HCT116 (cell line): ENCODE measurements around the gene GANC. TPM values are rescaled to one million over a fixed set of nuclear protein-coding genes. Genes with fewer than 3 reads are reported as not detected.

Source experiments
- ATAC-seq: fragments of 200-7000 bp; cut with Tn5 transposase; 2 replicates; pipeline ENCODE4 v1.9.1; 2020; ENCODE audit warnings: mild to moderate bottlenecking, moderate library complexity
- BruUV-seq: library from RNA; stranded (reverse); fragments of 400-500 nt; replicated peaks from 2 replicates; lab custom pipeline; 2021; lab: Mats Ljungman, UMichigan
- CTCF ChIA-PET: fragments of 300-600 bp; sonication (Branson Sonifier 250); formaldehyde crosslinking; loops from one replicate; lab custom pipeline; 2021; ENCODE audit warnings: antibody characterized with exemption; lab: Charles Lee
- POLR2A ChIA-PET: fragments of 300-600, 350-600 bp; sonication (Branson Sonifier 250); formaldehyde crosslinking; loops from one replicate; lab custom pipeline; 2021; ENCODE audit warnings: antibody characterized with exemption; lab: Charles Lee
- RAD21 ChIA-PET, 2 experiments: fragments of 300-600 bp; sonication (Branson Sonifier 250); formaldehyde crosslinking; loops; one replicate each; lab custom pipeline; 2023; ENCODE audit warnings: low total read pairs in 2 of 2; ENCODE audit not compliant: uncharacterized antibody in 2 of 2, unreplicated experiment in 2 of 2, low non-redundant PET in 1 of 2; lab: Charles Lee
- DNase-seq: peaks from one replicate; pipeline ENCODE4 v3.0.0-alpha.2; 2010; ENCODE audit warnings: low read depth, low spot score
- H2AFZ ChIP-seq: fragments of 200-600 bp; shearing (Covaris generic), sonication (generic); 2 replicates; pipeline ENCODE4 v1.6.1; 2017; ENCODE audit warnings: low read depth, mixed run types, mixed read lengths, antibody characterized with exemption, low read length; ENCODE audit not compliant: poor library complexity, severe bottlenecking
- H3K27ac ChIP-seq: 2 replicates; pipeline ENCODE4 v1.5.1; 2012; ENCODE audit warnings: low read depth, low read length
- H3K27me3 ChIP-seq: fragments of 200-600 bp; sonication (generic); 2 replicates; pipeline ENCODE4 v1.6.1; 2016; ENCODE audit warnings: mixed run types, low read length, mixed read lengths; ENCODE audit not compliant: insufficient read depth
- H3K36me3 ChIP-seq, 2 experiments: fragments of 200-500 bp in 1 of 2; fragments of 200-600 bp in 1 of 2; sonication (Bioruptor generic) in 1 of 2; sonication (generic) in 1 of 2; 2 replicates each; pipeline versions ENCODE4 v1.5.1 to v1.6.1; 2014 to 2016; ENCODE audit warnings: low read length in 2 of 2, inconsistent platforms in 1 of 2, mixed read lengths in 1 of 2, mixed run types in 1 of 2; ENCODE audit not compliant: insufficient read depth in 2 of 2, control insufficient read depth in 1 of 2
- H3K4me1 ChIP-seq, 2 experiments: fragments of 200-600 bp in 1 of 2; sonication (generic) in 1 of 2; 2 replicates each; pipeline versions ENCODE4 v1.5.1 to v1.6.1; 2012 to 2017; ENCODE audit warnings: low read length in 2 of 2, inconsistent platforms in 1 of 2, mild to moderate bottlenecking in 1 of 2, mixed read lengths in 1 of 2, mixed run types in 1 of 2, moderate library complexity in 1 of 2; ENCODE audit not compliant: insufficient read depth in 2 of 2, control insufficient read depth in 1 of 2
- H3K4me2 ChIP-seq: fragments of 200-600 bp; sonication (generic); 2 replicates; pipeline ENCODE4 v1.6.1; 2017; ENCODE audit warnings: mixed run types, low read length, mixed read lengths
- H3K4me3 ChIP-seq, 2 experiments: fragments of 200-600 bp in 1 of 2; sonication (generic) in 1 of 2; replicated peaks in 1 of 2; 2 replicates each; pipeline ENCODE4 v1.5.1; 2011 to 2016; ENCODE audit warnings: low read length in 2 of 2, control low read depth in 1 of 2, low read depth in 1 of 2, mild to moderate bottlenecking in 1 of 2, mixed read lengths in 1 of 2, mixed run types in 1 of 2
- H3K79me2 ChIP-seq: fragments of 200-600 bp; sonication (generic); 2 replicates; pipeline ENCODE4 v1.6.1; 2017; ENCODE audit warnings: mild to moderate bottlenecking, mixed run types, low read length, moderate library complexity, mixed read lengths; ENCODE audit not compliant: insufficient read depth
- H3K9ac ChIP-seq: fragments of 200-600 bp; sonication (generic); 2 replicates; pipeline ENCODE4 v1.6.1; 2016; ENCODE audit warnings: low read length, mixed read lengths
- H3K9me2 ChIP-seq: fragments of 200-600 bp; sonication (generic), shearing (Covaris generic); 2 replicates; pipeline ENCODE4 v1.6.1; 2017; ENCODE audit warnings: mixed run types, mild to moderate bottlenecking, moderate library complexity; ENCODE audit not compliant: insufficient read depth
- H3K9me3 ChIP-seq, 2 experiments: fragments of 200-500 bp in 1 of 2; fragments of 200-600 bp in 1 of 2; sonication (Bioruptor generic) in 1 of 2; sonication (generic) in 1 of 2; 2 replicates each; pipeline ENCODE4 v1.6.1; 2014 to 2017; ENCODE audit warnings: low read length in 2 of 2, mixed read lengths in 2 of 2, inconsistent platforms in 1 of 2, low read depth in 1 of 2, mild to moderate bottlenecking in 1 of 2, mixed run types in 1 of 2, moderate library complexity in 1 of 2; ENCODE audit not compliant: control insufficient read depth in 1 of 2, insufficient read depth in 1 of 2
- H4K20me1 ChIP-seq: fragments of 200-600 bp; sonication (generic), shearing (Covaris generic); 2 replicates; pipeline ENCODE4 v1.6.1; 2017; ENCODE audit warnings: mixed run types, mild to moderate bottlenecking, moderate library complexity; ENCODE audit not compliant: insufficient read depth
- ATF3 ChIP-seq: IDR thresholded peaks from 2 replicates; pipeline ENCODE4 v1.6.1; 2012
- CTCF ChIP-seq, 3 experiments: fragments of 200-600 bp in 1 of 3; sonication (generic) in 1 of 3; IDR thresholded peaks in 2 of 3; conservative IDR thresholded peaks in 1 of 3; 2 replicates each; pipeline ENCODE4 v1.5.1; 2012 to 2017; ENCODE audit warnings: low read depth in 2 of 3, low read length in 2 of 3, antibody characterized with exemption in 1 of 3, borderline replicate concordance in 1 of 3, control low read depth in 1 of 3, mild to moderate bottlenecking in 1 of 3, mixed read lengths in 1 of 3, mixed run types in 1 of 3, moderate library complexity in 1 of 3; ENCODE audit not compliant: insufficient read depth in 1 of 3
- EZH2 ChIP-seq: fragments of 200-600 bp; sonication (generic); IDR thresholded peaks from 2 replicates; pipeline ENCODE4 v1.6.1; 2017; ENCODE audit warnings: antibody characterized with exemption, mixed run types
- EZH2phosphoT487 ChIP-seq: fragments of 200-600 bp; IDR thresholded peaks from 2 replicates; pipeline ENCODE4 v1.6.1; 2018; ENCODE audit warnings: antibody characterized with exemption, borderline replicate concordance
- FOSL1 ChIP-seq: IDR thresholded peaks from 2 replicates; pipeline ENCODE4 v1.6.1; 2012; ENCODE audit warnings: low read depth
- JUND ChIP-seq: IDR thresholded peaks from 2 replicates; pipeline ENCODE4 v1.6.1; 2012
- MAX ChIP-seq: IDR thresholded peaks from 2 replicates; pipeline ENCODE4 v1.6.1; 2012
- POLR2A ChIP-seq: IDR thresholded peaks from 2 replicates; pipeline ENCODE4 v1.7.0; 2011; ENCODE audit warnings: borderline replicate concordance; ENCODE audit not compliant: insufficient read depth, insufficient read length; ENCODE audit errors: extremely low read depth
- REST ChIP-seq: IDR thresholded peaks from 2 replicates; pipeline ENCODE4 v1.6.1; 2012; ENCODE audit warnings: low read depth
- SP1 ChIP-seq: IDR thresholded peaks from 2 replicates; pipeline ENCODE4 v1.6.1; 2012; ENCODE audit warnings: low read depth
- intact Hi-C: fragments of 100-400 bp; cut with micrococcal nuclease; formaldehyde crosslinking; loops from 2 replicates; pipeline ENCODE4 v1.10.0; 2022
- total RNA-seq: library from RNA; stranded (reverse); gene quantifications from one replicate; pipeline ENCODE4 v1.2.1, GENCODE V29; 2021; ENCODE audit not compliant: unreplicated experiment

The GANC gene
- total RNA-seq, 1 experiment from 2014 or later, result 13.1 TPM

- no peak for ATAC-seq
- Histone ChIP-seq H3K9me3 (no peaks in the 10 kb centered on the region), H3K4me1 (no peaks in the 10 kb centered on the region), H3K79me2 (no peaks in the 10 kb centered on the region), H3K27ac (no peak overlapping the region), H3K4me3 (no peak overlapping the region), H2AFZ (no peak overlapping the region), H3K36me3 (no peaks in the 10 kb centered on the region), H3K27me3 (no peaks in the 10 kb centered on the region), H3K9ac (no peak overlapping the region), H3K4me2 (no peak overlapping the region), H3K9me2 (no peaks in the 10 kb centered on the region), H4K20me1 (no peaks in the 10 kb centered on the region)
- CTCF ChIA-PET, result no interaction called here
- no peak for TF ChIP-seq JUND
- no TSS peak for BruUV-seq
- DNase-seq, result no peak
- intact Hi-C loops, result no loop called here
- POLR2A ChIA-PET, result no interaction called here
- RAD21 ChIA-PET, result no interaction called here
Measured at GRCh38 chr15:42344763-42345162, 71.8 kb downstream of the GANC start.

GRCh38 chr15:42345504-42345903, 72.5 kb downstream of the GANC start:
- DNase-seq, result no peak
- H3K79me2 ChIP-seq, result no peaks in the 10 kb centered on the region
- TF ChIP-seq POLR2A (no peak), ATF3 (no peak), CTCF (IDR thresholded peaks at IDR 0.05 in 2 of 3, conservative IDR thresholded peaks at IDR 0.05 in 1 of 3; ENCODE audit: borderline replicate concordance in 1 of 3, insufficient read depth in 1 of 3, low read depth in 2 of 3, low read length in 2 of 3) (no peak), MAX (no peak), FOSL1 (no peak), SP1 (no peak), EZH2 (no peak), REST (no peak), EZH2phosphoT487 (no peak)
- ChIA-PET RAD21 (no interaction called here), POLR2A (no interaction called here), CTCF (no interaction called here)
- no peak overlapping the region for H3K4me2 ChIP-seq
- no peak for ATAC-seq
- H3K36me3 ChIP-seq, result no peaks in the 10 kb centered on the region
- intact Hi-C loops, result no loop called here
- no peak overlapping the region for H3K27ac ChIP-seq
- BruUV-seq, result no TSS peak
- no peaks in the 10 kb centered on the region for H3K27me3 ChIP-seq
- H2AFZ ChIP-seq, result no peak overlapping the region
- H3K4me3 ChIP-seq, result no peak overlapping the region
- H4K20me1 ChIP-seq, result no peaks in the 10 kb centered on the region
- no peaks in the 10 kb centered on the region for H3K9me2 ChIP-seq
- H3K9me3 ChIP-seq, result no peaks in the 10 kb centered on the region
- H3K4me1 ChIP-seq, result no peaks in the 10 kb centered on the region
- no peak overlapping the region for H3K9ac ChIP-seq
